Prostate gland (tissue), 2 donors: Measurements from ENCODE around the gene ANKRD16.

ENCODE experiments used
- CTCF ChIP-seq, 4 experiments: fragments of 200-600 bp in 2 of 4; fragments of 450-650 bp in 2 of 4; sonication (generic) in 2 of 4; IDR thresholded peaks; 1 replicate in 3 of 4; 2 replicates in 1 of 4; pipeline ENCODE4 v1.5.1; 2016 to 2019; ENCODE audit warnings: antibody characterized with exemption in 4 of 4, mild to moderate bottlenecking in 2 of 4, moderate library complexity in 2 of 4
- POLR2A ChIP-seq: fragments of 450-650 bp; IDR thresholded peaks from one replicate; pipeline ENCODE4 v1.6.1; 2016; ENCODE audit warnings: antibody characterized with exemption, mild to moderate bottlenecking
- POLR2AphosphoS5 ChIP-seq: sonication (generic); formaldehyde crosslinking; IDR thresholded peaks from one replicate; pipeline ENCODE4 v1.6.1; 2017; ENCODE audit warnings: antibody characterized with exemption

DNA sequence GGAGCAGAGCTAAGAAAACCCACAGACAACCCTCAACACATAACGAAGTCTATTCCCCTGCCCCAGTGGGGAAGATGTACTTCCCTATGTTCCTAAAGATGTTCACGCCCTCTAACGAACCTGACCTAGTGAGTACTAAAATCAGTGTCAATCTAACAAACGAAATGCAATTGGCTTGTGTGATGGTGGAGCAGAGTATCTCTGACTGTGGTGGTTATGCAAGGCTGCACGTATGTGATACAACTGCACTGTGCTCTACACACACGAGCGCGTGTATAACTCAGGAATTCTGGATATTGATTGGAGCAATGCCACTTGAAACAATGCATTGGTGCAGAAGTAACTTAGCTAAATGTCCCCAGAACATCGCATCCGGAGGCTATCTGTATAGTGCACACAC lies 1.3 kb downstream of the ANKRD16 start:
- TF ChIP-seq CTCF (IDR thresholded peaks at IDR 0.05) = no peak
- no peak for TF ChIP-seq POLR2A
- TF ChIP-seq POLR2AphosphoS5 = no peak
